Body of pancreas (tissue), 4 donors: ENCODE results near the gene EVA1C.

Experiments used
- CTCF ChIP-seq, 7 experiments: fragments of 450-650 bp in 4 of 7; fragments of 200-600 bp in 3 of 7; sonication (generic) in 3 of 7; IDR thresholded peaks; one replicate each; pipeline ENCODE4 v1.5.1; 2016 to 2019; ENCODE audit warnings: antibody characterized with exemption in 7 of 7
- POLR2A ChIP-seq, 3 donors: fragments of 450-650 bp; IDR thresholded peaks; one replicate each; pipeline ENCODE4 v1.6.1; 2016; ENCODE audit warnings: antibody characterized with exemption in 3 of 3, mild to moderate bottlenecking in 2 of 3

GRCh38 chr21:32560896-32561295, 148.4 kb downstream of the EVA1C start:
- TF ChIP-seq CTCF (IDR thresholded peaks at IDR 0.05) (no peak), POLR2A (IDR thresholded peaks at IDR 0.05) (no peak)
